LHCN-M2 (cell line): Measurements from ENCODE around the gene ZNF579. TPM values are rescaled to one million over a fixed set of nuclear protein-coding genes. Genes with fewer than 3 reads are reported as not detected.
"Not testable (repeated sequence)": the region's sequence is repeated elsewhere in the genome, so short reads cannot be mapped to it uniquely, and the experiment has no call there.

ENCODE experiments used
- DNase-seq: peaks from one replicate; pipeline ENCODE4 v3.0.0-alpha.2; 2012; ENCODE audit warnings: low read depth
- total RNA-seq: library from RNA; depleted of rRNA; stranded (reverse); fragments of >200 nt; gene quantifications from 2 replicates; pipeline ENCODE4 v1.2.3, GENCODE V29; 2014

The ZNF579 gene
- total RNA-seq, 1 experiment from 2014 or later: 7.7 TPM

DNA sequence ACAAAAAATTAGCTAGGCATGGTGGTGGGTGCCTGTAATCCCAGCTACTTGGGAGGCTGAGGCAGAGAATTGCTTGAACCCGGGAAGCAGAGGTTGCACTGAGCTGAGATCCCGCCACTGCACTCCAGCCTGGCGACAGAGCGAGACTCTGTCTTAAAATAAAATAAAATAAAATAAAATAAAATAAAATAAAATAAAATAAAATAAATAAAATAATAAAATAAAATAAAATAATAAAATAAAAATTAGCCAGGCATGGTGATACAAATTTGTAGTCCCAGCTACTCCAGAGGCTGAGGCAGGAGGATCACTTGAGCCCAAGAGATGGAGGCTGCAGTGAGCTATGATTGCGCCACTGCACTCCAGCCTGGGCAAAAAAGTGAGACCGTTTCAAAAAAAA is 6.7 kb downstream of the ZNF579 start:
- not testable (repeated sequence) for DNase-seq

DNA sequence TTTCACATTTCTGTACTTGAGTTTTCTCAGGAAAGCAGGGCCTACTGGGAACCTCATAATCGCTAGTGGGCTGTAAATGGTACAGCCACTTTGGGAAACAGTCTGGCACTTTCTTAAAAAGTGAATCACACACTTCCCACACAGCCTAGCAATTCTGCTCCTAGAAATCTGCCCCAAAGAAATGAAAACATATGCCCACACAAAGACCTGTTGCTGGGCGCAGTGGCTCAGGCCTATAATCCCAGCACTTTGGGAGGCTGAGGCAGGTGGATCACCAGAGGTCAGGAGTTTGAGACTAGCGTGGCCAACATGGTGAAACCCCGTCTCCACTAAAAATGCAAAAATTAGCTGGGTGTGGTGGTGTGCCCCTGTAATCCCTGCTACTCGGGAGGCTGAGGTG is 11.2 kb downstream of the ZNF579 start:
- DNase-seq: not testable (repeated sequence)

DNA sequence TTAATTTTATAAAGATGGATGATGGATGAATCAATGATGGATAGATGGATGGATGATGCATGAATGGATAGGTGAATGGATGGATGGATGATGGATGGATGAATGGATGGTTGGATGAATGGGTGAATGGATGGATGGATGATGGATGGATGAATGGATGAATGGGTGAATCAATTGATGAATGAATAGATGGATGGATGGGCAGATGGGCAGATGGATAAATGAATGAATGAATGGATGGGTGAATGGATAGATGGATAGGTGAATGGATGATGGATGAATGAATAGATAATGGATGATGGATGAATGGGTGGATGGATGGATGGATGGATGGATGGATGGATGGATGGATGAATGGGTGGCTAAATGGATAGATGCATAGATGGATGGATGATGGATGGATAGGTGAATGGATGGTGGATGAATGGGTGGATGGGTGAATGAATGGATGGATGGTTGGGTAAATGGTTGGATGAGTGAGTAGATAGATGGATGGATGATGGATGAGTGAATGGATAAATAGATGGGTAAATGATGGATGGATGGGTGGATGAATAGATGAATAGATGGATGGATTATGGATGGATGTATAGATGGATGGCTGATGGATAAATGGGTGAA is 12.8 kb downstream of the ZNF579 start:
- DNase-seq: no peak

DNA sequence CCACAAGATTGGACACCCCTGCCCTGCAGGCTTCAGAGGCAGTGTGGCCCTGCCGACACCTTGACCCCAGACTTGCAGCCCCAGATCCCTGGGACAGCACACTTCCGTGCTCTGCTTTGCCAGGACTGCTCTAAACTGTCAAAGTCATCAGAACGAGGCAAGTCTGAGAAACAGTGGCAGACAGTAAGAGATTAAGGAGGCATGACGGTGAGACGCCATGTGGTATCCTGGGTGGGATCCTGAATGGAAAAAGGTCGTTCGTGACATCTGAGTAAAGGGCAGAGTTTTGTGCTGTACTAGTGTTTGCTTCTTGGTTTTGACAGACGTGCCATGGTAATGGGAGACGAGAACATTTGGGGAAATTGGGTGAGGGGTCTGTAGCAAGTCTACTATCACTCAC is 13.8 kb downstream of the ZNF579 start:
- no peak for DNase-seq

DNA sequence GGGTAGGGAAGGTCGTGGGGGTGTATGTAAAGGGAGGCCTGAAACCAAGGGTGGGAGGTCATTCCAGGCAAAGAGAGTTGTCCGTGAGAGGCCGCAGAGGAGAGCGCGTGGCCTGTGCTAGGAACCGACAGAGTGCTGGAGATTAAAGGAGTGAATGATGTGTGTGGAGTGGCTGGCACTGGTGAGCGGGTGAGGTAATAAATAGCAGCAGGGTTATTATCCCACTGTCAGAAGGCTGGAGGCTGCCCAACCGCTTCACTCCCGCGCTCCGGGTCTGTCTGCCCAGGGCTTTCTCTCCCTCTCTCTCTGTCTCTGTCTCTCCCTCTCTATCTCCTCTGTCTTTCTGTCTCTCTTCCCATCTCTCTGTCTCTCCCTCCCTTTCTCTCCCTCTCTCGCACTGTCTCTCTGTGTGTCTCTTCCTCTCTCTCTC is 17.4 kb downstream of the ZNF579 start:
- DNase-seq: no peak

DNA sequence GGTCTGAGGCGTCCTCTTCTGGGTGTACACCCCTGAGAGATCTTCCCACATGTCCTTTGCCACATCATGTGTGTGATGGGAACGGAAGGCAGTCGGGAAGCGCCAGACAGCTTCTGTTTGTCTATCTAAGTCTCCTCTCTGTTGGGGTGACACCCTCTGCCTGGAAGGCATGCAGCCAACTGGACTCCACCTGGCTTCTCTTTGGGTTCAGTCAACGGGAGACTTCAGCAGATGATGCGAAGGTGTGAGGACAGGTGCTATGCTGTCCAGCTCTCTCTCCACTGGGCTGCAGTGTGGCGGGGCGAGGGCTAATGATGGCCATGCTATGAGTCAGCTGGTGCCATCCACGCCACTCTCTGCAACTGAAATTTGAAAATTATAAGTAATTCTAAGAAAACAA is 21.0 kb downstream of the ZNF579 start:
- no peak for DNase-seq

DNA sequence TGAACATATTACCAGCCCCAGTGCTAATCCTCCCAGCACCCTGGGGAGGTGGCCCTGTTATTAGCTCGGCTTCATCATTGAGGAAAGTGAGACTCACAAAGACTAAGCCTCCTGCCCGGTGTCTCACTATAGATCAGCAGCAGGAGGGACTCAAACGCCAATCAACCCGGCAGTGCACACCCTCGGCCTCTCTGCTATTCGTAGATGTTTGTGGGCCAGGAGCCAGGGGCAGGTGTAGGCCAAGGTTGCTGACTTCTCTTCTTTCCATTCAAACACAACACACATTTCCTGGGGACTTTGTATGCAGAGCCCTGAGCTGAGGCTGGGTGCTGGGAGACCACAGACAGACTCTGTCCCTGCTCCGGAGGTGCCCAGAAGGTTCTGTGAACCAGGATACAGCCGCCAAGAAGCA is 25.9 kb downstream of the ZNF579 start:
- no peak for DNase-seq

DNA sequence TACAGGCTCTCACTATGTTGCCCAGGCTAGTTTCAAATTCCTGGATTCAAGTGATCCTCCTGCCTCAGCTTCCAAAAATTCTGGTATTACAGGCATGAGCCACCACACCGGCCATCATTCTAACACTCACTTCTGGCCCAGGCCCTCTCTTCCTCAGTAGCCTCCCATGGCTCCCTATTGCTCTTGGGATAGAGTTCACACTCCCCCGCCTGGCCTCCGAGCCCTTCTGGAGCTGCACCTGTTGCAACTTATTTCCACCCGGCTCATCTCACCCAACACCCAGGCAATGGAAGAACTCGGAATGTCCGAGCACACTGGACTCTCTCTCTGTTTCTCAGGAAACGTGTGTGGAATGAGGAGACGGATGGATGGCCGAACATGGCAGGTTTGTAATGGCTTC is 26.3 kb downstream of the ZNF579 start:
- no peak for DNase-seq

DNA sequence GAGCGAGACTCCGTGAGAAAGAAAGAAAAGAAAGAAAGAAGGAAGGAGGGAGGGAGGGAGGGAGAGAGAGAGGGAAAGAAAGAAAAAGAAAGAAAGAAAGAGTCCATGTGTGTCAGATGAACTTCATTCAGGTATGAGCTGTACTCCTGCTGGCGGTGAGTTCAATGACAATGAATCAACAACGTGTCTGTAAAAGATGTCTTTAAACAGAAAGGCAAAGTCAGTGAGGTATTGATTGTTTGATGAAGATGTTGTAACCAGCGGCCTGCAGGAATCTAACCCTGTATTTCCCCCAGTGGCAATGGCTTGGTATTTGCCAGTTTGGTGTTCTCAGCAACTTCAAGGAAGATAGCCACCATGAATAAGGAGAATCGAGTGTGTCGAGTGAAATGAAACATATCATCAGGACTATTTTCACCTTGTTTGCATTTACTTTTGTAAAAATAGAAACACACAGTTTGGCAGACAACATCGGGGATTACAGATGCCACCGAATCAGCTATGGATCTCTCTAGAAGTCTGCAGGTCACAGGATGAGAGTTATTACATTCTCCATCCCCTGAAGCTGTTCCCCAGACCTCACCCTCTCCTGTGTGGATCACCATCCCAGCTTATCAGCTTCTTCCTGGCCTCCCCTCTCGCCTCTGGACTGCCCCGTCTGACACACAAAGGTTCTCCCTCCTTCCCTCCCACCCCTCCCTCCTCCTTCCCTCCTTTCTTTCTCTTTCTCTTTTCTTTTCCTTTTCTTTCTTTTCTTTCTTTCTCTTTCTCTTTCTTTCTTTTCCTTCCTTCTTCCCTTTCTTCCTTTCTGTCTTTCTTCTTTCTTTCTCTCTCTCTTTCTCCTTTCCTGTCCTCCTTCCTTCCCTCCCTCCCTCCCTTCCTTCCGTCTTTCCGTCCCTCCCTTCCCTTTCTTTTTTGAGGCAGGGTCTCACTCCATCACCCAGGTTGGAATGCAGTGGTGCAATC is 27.1 kb downstream of the ZNF579 start:
- no peak for DNase-seq

DNA sequence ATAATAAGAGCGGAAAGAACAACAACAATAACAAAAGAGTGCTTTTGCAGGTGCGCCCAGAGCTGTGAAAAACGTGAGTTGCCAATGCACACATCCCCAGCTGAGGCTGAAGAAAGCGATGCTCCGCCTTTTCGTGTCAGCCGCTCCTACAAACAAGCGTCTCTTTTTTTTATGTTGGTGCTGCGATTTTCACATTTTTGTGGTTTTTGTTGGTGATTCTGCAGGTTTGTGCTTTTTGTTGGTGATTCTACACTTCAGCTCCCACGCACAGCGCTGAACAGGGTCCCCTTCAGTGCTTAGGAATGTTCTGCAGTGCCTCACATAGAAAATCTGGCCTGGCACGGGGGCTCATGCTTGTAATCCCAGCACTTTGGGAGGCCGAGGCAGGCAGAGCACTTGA is 28.0 kb downstream of the ZNF579 start:
- peak; percentile 68 for DNase-seq

DNA sequence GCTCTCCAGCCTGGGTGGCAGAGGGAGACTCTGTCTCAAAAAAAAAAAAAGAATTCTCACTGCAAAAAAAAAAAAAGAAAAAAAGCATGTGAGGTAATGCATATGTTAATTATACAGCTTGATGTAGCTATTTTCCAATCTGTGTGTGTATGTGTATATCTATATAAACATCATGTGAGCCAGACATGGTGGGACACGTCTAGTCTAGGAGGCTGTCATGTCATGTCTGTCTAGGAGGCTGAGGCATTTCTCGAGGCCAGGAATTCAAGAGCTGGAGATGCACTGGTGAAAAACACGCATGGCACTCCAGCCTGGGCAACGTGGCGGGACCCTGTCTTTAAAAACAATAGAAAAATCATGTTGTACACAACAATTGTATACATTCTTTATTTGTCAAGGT is 28.4 kb downstream of the ZNF579 start:
- no peak for DNase-seq

DNA sequence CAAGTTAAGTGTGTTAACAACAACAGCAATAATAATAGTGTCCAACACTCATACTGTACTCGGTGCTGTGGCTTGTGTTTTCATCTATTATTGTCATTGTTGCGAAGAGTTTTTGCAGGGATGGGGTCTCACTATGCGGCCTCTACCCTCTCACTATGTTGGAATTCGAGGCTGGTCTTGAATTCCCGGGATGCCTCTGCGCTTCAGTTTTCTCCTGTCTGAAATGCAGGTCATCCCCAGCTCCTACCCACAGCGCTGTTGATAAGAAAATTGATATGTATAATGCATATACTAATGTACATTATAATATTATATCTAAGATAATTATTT is 30.4 kb downstream of the ZNF579 start:
- DNase-seq: no peak

DNA sequence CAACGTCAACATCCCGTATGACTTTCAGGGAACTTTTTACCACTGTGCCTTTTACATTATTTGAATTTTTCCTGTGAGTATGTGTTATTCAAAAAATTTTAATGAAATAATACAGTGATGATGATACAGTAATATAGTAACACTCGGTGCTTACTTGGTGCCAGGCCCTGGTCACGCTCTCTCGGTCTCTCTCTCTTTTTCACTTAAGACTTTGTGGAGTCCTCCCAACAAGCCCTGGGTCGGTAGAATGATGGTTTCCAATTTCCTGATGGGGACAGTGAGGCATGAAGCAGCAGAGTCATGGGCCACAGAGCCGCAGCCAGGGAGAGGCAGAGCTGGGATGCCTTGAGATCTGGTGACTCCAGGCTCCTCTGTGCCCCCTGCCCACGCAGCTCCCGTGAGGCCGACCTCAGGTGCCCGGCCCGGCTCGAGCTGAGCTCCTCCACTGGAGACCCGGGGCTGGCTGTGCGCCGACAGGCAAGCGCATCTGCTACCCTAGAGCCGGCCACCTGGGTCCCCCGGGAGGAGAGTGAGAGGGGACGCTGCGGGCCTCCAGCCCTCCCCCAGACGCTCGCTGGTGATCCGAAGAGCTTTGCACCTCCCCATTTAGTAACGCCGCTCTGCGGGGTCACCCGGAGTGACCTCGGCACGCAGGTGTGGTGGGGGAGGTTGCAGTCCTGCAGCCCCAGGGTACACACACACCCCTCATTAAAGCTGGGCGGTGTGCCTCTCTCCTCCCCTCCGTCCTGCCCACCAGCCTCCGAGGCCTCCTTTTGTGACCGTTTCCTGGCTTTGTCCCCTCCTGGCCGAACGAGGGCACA is 30.9 kb downstream of the ZNF579 start:
- peak; percentile 80 for DNase-seq

DNA sequence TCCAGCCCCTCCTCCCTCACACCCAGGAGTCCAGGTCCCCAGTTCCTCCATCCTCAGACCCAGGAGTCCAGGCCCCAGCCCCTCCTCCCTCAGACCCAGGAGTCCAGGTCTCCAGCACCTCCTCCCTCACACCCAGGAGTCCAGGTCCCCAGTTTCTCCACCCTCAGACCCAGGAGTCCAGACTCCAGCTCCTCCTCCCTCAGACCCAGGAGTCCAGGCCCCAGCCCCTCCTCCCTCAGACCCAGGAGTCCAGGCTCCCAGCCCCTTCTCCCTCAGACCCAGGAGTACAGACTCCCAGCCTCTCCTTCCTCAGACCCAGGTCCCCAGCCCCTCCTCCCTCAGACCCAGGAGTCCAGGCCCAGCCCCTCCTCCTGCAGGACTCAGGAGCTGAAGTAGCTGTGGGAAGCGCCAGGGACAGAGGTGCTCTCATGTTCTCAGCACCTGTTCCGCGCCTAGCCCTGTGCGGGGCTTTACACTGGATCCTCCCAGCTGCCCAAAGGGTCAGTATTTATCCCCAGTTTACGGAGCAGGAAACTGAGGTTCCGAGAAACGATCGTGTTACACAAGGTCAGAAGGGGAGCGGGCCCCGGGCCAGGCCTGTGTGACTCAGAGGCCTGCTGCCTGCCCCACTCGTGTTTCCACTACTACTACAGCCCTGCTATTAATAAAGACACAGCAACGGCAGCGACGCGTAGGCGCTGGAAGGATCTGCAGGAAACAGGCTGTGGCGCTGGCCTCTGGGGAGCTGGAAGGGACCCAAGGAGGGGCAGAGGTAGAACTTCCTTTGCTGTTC is 33.6 kb downstream of the ZNF579 start:
- DNase-seq: peak; percentile 25

DNA sequence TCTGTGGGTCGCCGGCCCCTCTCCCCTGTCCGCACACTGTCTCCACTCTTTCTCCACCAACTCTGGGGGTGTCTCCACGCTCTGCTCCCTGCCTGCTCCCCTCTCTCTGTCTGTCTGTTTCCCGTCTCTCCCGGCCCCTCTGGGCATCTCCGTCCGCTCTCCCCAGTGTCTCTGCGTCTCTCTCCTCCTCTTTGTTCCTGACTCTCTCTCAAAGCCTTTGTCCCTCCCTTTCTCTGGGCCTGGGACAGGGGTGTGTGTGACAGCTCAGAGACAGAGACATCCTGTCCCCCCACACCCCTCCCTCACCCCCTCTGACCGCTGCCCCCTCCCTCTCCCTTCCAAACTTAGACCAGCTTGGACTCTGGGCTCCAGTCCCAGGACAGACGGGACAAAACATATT is 34.6 kb downstream of the ZNF579 start:
- DNase-seq: no peak

DNA sequence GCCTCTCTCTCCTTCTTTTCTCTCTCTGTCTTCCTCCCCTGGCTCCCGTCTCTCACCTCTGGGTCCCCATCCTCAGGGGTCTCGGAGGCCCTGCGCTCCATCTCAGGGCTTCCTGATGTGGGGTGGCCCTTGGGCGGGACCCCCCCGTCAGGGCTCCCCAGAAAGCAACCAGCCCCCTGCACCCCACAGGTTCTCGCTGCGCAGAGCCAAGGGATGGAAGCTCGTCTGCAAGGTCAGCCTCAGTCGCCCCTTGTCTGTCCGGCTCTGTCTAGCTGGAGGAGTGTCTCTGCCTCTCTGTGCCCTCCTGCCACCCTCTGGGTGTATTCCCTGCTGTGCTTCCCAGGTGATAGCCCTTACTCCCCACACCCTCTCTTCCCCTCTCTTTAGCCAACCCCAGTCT is 35.2 kb downstream of the ZNF579 start, which contains the start of gene SBK3:
TSS of gene SBK3 (minus strand) at position 101 of the 400 bp plus-strand sequence. CDS start at position 101, 0 bp downstream.
- DNase-seq: no peak

DNA sequence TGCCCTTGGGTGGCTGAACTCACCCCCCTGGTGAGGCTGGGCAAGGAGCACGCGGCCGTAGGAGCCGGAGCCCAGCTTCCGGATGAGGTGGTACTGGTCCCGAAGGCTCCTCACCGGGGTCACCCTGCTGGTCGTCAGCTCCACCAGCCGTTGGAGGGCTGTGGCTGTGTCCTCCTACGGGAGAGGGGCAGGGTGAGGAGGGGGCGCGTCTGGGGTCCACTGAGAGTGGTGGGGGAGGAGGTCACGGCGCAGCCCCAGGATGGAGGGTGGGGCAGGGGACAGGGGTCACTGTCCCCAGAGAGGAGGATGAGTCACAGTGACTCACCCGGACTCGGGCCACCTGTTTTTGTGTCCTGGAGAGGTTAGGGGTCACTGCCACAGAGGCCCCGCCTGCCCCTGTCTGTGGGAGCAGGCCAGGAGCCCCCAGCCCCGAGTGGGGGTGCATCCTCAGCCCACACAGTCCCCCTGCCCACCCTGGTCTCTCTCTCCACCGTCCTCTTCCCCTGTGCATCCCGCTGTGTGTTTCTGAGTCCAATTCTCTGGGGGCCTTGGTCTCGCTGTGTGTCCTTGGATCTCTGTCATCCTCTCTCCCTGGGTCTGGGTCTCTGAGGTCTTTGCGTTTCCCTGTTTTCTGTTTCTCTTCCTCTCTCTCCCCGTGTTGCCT is 35.7 kb downstream of the ZNF579 start:
- peak; percentile 49 for DNase-seq

DNA sequence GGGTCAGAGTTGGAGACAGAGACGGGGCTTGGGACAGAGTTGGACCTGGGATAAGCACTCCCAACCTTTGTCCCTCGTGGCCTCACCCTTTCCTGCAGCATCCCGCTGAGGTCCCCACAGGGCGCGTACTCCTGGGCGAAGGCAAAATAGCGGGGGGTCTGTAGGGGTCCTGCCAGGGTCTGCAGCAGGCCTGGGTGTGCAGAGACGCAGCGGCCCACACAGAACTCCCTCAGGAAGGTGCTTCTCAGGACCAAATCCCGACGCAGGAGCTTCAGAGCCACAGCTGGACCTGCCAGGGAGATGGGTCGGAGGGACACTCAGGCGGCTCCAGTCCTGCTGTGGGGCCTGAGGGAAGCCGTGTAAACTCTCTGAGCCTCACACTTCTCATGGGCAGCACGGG is 36.6 kb downstream of the ZNF579 start:
- DNase-seq: no peak

DNA sequence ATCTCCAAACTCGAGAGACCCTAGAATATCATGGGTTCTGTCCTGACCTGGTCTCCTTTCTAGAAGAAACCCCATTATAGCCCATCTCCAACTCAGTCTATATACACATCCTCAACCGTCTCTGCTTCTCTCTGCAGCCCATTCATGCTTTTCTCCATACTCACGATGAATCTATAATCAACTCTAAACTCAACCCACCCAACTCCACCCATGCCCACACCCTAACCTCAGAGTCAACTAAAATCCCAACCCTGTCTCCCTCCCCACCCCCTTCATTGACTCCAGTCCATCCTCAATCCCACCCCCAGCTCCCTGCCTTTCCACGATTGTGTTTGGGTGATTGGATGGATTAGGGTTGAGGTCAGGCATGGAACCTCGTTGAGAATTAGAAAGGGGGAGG is 37.1 kb downstream of the ZNF579 start:
- DNase-seq: no peak

DNA sequence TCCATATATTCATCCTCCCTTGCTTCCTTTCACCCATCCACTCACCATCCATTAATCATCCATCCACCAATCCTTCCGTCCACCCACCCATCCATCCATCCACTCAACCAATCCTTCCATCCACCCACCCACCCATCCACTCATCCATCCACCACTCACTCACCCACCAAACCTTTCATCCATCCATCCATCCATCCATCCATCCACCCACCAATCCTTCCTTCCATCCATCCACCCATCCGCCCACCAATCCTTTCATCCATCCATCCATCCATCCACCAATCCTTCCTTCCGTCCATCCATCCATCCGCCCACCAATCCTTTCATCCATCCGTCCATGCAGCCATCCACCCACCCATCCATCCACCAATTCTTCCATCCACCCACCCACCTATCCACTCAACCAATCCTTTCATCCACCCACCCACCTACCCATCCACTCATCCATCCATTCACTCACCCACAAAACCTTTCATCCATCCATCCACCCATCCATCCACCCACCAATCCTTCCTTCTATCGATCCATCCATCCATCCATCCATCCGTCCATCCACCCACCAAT is 38.3 kb downstream of the ZNF579 start:
- no peak for DNase-seq
